ENCODE data around the gene EHD2. TPM values are rescaled to one million over a fixed set of nuclear protein-coding genes. Genes with fewer than 3 reads are reported as not detected.

The EHD2 gene
- polyA plus RNA-seq, 3 donors: not detected

DNA sequence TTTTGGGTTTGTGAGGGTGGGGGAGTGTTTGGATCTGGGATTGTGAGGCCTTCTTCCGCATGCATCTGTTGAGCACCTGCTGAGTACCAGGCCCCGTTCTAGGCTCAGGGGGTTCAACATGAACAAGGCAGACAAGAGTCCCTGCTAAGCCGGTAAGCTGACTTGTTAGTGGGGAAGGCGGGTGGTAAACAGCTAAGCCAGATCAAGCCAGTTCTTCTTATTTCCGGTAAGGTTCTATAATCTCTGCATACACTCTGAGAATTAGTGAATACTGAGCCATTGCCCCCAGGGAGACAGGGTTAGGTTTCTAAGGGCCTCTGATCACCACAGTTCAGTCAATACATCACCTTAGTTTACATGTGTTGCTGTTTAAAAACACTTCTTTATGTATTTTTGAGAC is 9.9 kb upstream of the EHD2 start:
- Histone ChIP-seq H3K36me3 (replicated peaks in 1 of 2; ENCODE audit: control insufficient read depth in 1 of 2, insufficient read depth in 2 of 2, low read length in 2 of 2) (peaks cover 29 to 53% of the 10 kb centered on the region in 2 donors), H3K27me3 (ENCODE audit: control insufficient read depth in 2 of 2, insufficient read depth in 2 of 2, low read length in 2 of 2) (peaks cover 0 to 2% of the 10 kb centered on the region in 2 donors), H3K9me3 (replicated peaks in 1 of 2; ENCODE audit: control insufficient read depth in 1 of 2, insufficient read depth in 1 of 2, low read length in 2 of 2) (no peaks in the 10 kb centered on the region), H3K27ac (ENCODE audit: low read depth in 1 of 2, low read length in 2 of 2) (no peak overlapping the region), H3K4me3 (replicated peaks in 1 of 3; ENCODE audit: low read depth in 2 of 3, low read length in 3 of 3) (no peak overlapping the region), H4K20me1 (ENCODE audit: insufficient read depth, low read length) (peaks cover 16% of the 10 kb centered on the region), H2AFZ (ENCODE audit: insufficient read depth, low read depth, low read length, poor library complexity, severe bottlenecking) (no peak overlapping the region), H3K9ac (ENCODE audit: insufficient read depth, low read length, poor library complexity, severe bottlenecking) (no peak overlapping the region), H3K4me1 (ENCODE audit: control insufficient read depth in 1 of 2, insufficient read depth in 2 of 2, low read length in 2 of 2) (no peaks in the 10 kb centered on the region), H3K79me2 (ENCODE audit: insufficient read depth, low read length) (no peaks in the 10 kb centered on the region), H3K4me2 (replicated peaks; ENCODE audit: extremely low read depth, low read length, poor library complexity, severe bottlenecking) (no peak overlapping the region)
- no peak for DNase-seq
- Mint-ChIP-seq H3K36me3 (peaks cover 31 to 45% of the 10 kb centered on the region in 2 donors), H3K27ac (peak overlapping the region in 1 of 7 donors; percentile 26), H3K4me1 (peaks cover 6% of the 10 kb centered on the region), H3K4me3 (no peak overlapping the region), H3K9me3 (peaks cover 0 to 5% (median 0%) of the 10 kb centered on the region in 7 donors), H3K27me3 (ENCODE audit: low read depth in 3 of 3) (peaks cover 2 to 8% (median 5%) of the 10 kb centered on the region in 3 donors)
- intact Hi-C loops (cut with micrococcal nuclease): loop anchor here in 1 of 2 donors (10.0 kb wide), 1 partner anchor 428 kb away; the partner anchor contains the start of gene INAFM1
- TF ChIP-seq, protein P1, sequence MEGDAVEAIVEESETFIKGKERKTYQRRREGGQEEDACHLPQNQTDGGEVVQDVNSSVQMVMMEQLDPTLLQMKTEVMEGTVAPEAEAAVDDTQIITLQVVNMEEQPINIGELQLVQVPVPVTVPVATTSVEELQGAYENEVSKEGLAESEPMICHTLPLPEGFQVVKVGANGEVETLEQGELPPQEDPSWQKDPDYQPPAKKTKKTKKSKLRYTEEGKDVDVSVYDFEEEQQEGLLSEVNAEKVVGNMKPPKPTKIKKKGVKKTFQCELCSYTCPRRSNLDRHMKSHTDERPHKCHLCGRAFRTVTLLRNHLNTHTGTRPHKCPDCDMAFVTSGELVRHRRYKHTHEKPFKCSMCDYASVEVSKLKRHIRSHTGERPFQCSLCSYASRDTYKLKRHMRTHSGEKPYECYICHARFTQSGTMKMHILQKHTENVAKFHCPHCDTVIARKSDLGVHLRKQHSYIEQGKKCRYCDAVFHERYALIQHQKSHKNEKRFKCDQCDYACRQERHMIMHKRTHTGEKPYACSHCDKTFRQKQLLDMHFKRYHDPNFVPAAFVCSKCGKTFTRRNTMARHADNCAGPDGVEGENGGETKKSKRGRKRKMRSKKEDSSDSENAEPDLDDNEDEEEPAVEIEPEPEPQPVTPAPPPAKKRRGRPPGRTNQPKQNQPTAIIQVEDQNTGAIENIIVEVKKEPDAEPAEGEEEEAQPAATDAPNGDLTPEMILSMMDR (IDR thresholded peaks at IDR 0.05): no peak
- 92% methylated on average over 4 of the region's 5 CpGs for WGBS (ENCODE audit: insufficient coverage)

DNA sequence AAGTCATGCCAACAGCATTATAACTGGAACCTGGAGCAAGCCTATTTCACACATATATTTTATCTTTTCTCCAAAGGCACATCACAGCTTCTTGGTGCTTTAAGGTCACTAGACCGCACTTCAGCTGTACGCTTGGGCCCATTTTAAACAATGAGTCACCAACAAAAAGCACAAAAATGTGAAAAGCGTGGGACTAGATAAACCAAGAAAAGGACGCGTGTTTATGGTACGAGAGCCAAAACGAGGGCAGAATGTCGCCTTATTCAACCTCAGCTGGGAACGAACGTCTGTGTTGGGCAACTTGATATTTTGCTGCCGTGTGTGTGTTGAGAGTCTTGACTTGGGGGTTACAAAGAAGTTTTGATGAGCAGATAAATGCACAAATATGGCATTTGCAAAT is 9.2 kb upstream of the EHD2 start:
- peaks cover 0 to 5% (median 0%) of the 10 kb centered on the region in 7 donors for H3K9me3 Mint-ChIP-seq
- Histone ChIP-seq H4K20me1 (ENCODE audit: insufficient read depth, low read length) (peaks cover 8% of the 10 kb centered on the region), H3K79me2 (ENCODE audit: insufficient read depth, low read length) (no peaks in the 10 kb centered on the region), H3K4me3 (replicated peaks in 1 of 3; ENCODE audit: low read depth in 2 of 3, low read length in 3 of 3) (no peak overlapping the region), H3K4me2 (replicated peaks; ENCODE audit: extremely low read depth, low read length, poor library complexity, severe bottlenecking) (no peak overlapping the region), H3K27me3 (ENCODE audit: control insufficient read depth in 2 of 2, insufficient read depth in 2 of 2, low read length in 2 of 2) (peaks cover 0 to 2% of the 10 kb centered on the region in 2 donors), H3K9me3 (replicated peaks in 1 of 2; ENCODE audit: control insufficient read depth in 1 of 2, insufficient read depth in 1 of 2, low read length in 2 of 2) (no peaks in the 10 kb centered on the region), H3K4me1 (ENCODE audit: control insufficient read depth in 1 of 2, insufficient read depth in 2 of 2, low read length in 2 of 2) (no peaks in the 10 kb centered on the region), H3K27ac (ENCODE audit: low read depth in 1 of 2, low read length in 2 of 2) (no peak overlapping the region), H3K9ac (ENCODE audit: insufficient read depth, low read length, poor library complexity, severe bottlenecking) (no peak overlapping the region), H2AFZ (ENCODE audit: insufficient read depth, low read depth, low read length, poor library complexity, severe bottlenecking) (no peak overlapping the region), H3K36me3 (replicated peaks in 1 of 2; ENCODE audit: control insufficient read depth in 1 of 2, insufficient read depth in 2 of 2, low read length in 2 of 2) (peaks cover 22 to 46% of the 10 kb centered on the region in 2 donors)
- peaks cover 6% of the 10 kb centered on the region for H3K4me1 Mint-ChIP-seq
- TF ChIP-seq, protein P1 (IDR thresholded peaks at IDR 0.05): no peak
- peaks cover 2 to 8% (median 6%) of the 10 kb centered on the region in 3 donors for H3K27me3 Mint-ChIP-seq (ENCODE audit: low read depth in 3 of 3)
- H3K27ac Mint-ChIP-seq: no peak overlapping the region
- intact Hi-C loops (cut with micrococcal nuclease): loop anchor here in 1 of 2 donors (10.0 kb wide), 1 partner anchor 429 kb away; the partner anchor contains the start of gene INAFM1
- DNase-seq: no peak
- no peak overlapping the region for H3K4me3 Mint-ChIP-seq
- peaks cover 30 to 37% of the 10 kb centered on the region in 2 donors for H3K36me3 Mint-ChIP-seq
- 98% methylated on average over 11 of the region's 11 CpGs for WGBS (ENCODE audit: insufficient coverage)
